Measurements from ENCODE around the gene CXXC4.
A peak's percentile ranks its signal among the peaks of the same experiment; 100 is the strongest.

CXXC4 gene

DNA sequence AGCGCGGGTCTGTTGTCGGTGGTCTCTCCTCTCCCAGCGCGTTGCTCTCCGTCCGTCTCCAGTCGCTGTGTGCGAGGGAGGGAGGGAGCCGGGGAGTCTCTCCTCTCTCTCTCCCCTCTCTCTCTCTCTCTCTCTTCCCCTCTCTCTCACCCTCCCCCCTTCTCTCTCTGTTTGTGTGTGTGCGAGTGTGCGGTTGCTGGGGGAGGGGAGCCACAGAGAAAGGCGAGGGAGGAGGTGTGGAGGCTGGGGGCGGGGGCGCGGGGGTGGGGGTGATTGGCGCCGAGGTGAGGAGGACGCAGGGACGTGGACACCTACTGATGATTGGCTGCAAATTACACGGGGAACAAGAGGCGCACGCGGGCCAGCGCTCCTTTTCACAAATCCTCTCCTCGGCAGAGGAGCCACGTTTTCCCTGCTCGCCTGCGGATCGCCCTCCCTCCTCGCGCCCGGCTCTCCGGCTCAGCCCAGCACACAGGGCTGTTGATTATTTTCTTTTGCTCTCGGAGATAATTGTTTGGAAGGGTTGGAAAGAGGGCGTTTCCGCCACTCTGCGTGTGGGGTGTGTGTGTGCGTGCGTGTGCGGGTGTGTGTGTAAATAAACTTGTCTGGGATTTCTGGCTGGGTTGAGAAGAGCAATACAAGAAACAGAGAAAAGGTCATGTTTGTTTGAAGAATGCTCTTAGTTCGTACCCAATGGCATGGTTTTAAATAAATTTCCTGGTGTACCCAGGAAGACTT lies at the start of gene CXXC4:
Gene CXXC4 (minus strand): TSS at position 73 of the 738 bp plus-strand sequence. CDS start 3,092 bp downstream, outside the sequence.
- peak; percentile 97 for DNase-seq

DNA sequence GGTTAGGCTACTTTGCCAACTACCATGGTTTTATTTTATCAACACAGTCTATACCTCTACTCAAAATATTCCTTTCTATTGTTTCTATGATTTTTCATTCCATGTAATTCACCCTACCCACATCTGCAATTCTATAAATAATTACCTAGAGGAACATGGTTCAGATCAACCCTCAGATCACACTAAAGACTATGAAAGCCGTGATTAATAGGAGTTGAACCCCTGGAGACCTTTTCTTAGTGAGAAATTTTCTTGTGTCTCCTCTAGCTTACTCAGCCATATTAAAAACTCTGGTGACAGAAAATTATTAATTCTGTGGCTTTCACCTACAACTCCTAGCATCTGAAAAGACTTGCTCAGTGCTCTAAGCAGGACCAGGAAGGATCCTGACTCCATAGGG lies 38.5 kb upstream of the CXXC4 start:
- no peak for DNase-seq

DNA sequence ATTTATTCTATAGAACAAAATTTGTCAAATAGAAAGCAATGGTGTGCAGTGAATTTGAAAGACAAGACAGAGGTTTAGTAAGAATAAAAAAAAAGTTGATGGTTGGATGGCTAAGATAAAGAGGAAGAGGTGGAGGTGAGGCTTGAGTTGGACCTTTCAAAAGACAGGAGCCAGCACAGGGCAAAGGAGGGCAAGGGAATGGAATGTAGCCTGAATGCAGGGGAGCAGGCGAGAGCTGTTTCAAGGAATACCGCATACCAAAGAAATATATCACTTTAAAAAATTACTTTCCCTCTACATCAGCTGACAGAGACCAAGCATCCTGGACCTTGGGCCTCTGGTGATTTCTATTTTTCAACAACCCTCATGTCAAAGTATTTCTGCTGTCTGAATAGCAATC lies 38.0 kb upstream of the CXXC4 start:
- DNase-seq, result no peak

DNA sequence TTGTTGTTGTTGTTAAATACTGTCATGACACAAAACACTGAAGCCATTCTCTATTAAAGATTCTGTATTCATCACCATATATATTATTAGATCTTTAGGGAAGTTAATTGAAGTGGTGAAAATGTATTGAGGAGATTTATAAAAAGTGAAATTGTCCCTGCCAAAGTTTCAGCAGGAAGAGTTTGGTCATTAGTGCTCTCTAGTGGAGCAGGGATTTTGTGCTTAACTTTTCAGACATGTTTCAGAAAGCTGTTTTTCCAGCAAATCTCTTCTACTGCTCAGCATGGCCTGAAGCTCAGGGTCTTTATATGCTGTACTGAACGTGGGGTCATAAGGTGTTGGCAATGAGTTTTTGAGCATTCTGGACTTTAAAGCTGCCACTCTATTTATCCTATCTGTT lies 36.7 kb upstream of the CXXC4 start:
- DNase-seq, result peak; percentile 38

DNA sequence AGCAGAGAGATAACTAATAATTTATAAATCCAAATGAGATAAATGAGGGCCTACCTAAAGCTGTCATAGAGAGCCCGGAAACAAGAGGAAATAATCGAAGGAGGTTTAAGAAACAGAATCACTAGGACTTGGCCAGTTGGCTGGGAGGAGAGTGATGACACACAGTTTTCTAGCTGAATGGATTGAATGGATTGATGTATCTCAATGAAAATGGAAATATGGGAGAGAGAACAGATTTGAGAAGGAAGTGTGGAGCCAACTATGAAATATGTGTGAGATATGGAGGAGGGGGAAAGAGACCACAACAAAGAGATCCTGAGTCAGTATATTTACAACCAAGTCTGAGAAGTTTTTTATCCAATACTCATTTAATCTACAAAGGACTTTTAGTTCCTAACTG lies 35.7 kb upstream of the CXXC4 start:
- no peak for DNase-seq

DNA sequence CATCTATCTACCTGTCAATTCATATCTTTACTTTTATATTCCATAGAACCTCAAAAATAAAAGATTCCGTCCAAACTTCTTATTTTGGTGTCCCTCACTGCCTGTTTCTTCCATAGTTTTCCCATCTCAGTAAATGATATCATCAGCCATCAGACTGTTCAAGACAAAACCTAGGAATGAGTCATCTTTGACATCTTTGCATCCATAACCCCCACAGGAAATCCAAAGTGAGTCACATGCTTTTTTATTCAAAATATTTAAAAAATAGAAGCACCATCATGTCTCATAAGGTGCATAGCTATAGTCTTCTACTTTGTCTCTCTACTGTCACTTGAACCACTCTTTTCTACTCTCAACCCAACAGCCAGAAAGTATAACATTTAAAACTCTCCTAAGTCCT lies 29.9 kb upstream of the CXXC4 start:
- no peak for DNase-seq

DNA sequence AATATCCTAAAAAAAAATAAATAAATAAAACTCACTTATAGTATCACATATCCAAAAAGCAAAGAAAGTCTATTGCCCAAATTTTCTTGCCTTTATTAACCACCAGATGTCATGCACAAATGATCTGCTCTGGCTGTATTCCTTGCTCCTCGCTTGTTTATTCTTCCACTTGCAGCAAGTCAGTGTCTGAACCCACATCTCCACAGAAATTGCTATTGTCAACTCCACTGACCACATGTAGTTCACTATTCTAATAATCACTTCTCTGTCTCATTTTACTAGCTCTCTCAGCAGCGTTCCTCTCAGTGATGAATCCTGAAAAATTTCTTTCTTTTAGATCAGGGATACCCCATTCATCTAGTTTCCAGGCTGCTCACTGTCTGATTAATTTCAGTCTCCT lies 29.3 kb upstream of the CXXC4 start:
- DNase-seq, result no peak

DNA sequence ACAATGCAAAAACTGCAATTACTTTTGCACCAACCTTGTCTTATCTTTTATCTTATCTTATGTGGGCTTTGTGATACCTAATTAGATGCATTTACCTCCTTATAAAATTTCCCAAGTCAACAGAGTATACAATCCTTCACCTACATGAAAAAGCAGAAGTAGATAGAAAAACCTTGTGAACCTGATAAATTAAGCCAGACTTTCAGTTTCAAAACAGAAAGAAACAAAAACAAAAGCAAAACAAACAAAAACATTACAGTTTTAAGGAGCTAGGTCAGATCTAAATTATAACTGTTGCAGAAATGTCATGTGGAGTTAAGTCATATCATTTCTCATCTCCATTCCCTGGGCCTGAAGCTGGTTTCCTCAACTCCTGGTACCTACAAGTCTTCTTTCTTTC lies 24.9 kb upstream of the CXXC4 start:
- DNase-seq, result no peak

DNA sequence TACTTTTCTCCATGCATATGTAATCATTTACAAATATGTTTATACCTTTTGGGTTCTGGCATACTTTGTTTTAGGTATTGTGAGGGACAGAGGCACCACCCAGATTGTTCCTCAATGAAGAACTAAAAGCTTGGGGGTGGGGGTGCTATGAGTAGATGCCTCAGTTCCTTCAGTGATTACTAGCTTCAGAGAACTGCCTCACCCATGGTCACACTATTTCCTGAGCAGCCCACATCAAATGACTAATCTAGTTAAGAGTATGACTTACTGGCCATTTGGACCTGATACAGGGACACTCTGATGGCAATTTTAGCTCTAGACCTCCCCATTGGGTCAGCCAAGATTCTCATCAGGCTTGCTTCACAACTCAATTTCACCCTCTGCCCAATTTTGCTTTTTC lies 22.2 kb upstream of the CXXC4 start:
- DNase-seq, result no peak

DNA sequence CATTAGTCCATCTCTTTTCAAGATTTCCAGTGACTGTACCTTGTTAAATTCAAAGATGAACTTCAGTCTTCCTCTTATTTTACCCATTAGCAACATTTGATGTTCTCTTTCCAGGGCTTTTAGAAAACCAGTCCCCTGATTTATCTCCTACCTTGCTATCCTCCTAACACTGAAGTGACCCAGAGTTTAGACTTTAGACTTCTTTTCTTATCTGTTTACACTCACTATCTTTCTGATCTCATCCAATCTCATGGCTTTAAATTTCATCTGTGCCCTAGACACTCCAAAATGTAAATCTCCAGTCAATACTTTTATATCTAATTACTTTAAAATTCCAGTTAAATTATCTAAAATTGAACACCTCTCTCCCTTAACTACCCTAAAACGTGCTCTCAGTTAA lies 13.5 kb upstream of the CXXC4 start:
- no peak for DNase-seq

DNA sequence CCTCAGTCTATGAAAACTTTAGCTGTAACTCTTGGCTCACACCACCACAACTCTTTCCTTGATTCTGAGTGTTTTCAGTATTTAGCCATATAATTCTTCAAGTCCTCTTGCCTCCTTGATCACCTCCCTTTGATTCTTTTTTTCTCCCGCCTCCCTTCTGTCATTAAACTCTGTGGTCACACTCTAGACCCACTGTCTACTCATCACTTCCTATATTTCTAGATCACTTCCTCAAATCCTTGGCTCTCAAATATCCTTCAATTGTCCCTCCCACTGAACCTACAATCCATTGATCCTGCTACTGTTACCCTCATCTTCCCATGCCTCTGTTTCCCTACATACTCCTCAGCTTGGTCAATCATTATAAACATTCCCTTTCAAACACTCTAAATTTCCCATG lies 12.4 kb upstream of the CXXC4 start:
- DNase-seq, result no peak

DNA sequence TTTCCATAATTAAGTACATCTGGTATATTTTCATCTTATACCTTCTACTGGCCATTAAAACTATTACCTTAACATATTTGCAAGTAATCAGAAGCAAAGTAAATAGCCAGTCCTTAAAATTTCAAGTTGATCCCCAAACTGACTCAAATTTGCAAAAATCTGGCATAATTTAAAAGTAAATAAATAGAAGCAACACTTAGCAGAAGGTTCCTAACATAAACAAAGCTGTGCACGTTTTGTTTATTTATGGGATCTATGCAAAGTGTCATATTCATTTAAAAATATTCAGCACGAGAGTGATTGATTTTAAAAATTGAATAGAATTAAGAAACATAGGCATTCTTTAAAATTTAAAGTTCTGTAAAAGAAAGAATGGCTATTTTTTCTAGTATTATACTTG lies 9.8 kb upstream of the CXXC4 start:
- no peak for DNase-seq

DNA sequence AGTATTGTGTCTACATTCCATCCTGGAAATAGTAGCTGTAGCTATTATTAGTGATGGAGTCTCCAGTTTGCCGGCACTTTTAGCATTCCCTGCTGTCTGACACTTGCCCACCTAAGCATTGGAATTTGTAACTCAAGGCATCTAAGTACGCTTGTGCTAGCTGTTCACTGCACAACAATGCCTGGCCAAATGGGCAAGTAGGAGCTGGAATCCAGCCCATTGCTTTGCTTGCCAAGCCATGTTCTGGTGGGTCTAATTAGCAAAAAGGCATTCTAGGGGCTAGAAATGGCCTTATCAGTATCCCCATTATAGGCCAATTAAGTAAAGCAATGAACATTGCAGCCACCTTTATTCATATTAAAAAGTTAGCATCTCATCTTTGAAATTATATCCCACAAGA lies 7.8 kb upstream of the CXXC4 start:
- DNase-seq, result no peak

DNA sequence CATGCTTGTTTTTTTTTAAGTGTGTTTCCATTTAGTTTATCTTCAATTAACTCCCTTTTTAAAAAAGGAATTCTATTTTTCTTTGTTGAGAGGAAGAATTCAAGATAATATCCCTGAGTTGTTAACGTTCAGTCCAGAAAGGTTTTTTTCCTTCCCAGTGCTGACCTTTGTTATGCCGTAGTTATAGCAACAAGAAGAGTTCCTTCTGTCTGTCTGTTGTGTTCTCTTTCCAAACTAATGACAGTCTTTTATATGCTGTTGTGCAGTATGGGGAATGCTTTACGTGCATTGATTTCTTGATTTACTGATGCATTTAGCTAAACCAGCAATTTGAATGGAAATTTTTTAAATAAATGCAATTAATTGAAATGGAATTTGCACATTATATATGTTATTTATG lies 6.6 kb upstream of the CXXC4 start:
- peak; percentile 69 for DNase-seq

DNA sequence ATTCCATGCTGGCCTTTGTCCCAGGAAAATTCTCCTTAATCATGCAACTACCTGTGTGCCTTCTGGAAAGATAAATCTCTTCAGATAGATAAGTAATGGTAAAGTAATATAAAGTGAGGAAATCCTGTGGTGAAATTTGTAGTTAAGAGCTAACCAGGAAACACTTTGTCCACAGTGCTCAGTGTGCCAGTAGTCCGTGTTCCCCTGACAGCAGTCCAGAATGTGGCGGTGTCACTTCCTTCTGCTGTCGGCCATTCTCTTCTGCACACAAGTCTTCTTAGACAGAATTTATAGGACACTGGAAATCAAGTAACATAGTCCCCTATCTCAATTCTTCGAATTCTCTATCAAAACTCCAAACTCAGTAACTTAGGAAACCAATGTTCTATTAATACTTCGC lies 5.7 kb upstream of the CXXC4 start:
- DNase-seq, result peak; percentile 38

DNA sequence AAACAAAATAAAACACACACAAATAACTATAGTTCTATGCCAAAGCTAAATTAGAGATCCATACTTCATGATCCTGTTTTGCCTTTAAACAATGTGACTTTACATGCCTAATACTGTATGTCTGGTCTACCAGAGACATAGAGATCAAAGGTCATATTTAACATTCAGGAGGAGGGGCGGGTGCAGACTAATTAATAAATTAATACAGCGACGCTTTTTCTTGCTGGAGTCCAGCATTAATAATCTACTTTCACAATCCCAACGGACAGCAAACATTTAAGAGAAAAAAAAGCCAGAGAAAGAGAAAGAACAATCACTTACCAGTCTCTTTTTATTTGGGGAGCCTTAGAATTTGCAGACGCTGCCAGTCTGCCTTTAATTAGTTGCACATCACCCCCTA lies 509 bp downstream of the CXXC4 start:
- DNase-seq, result no peak

DNA sequence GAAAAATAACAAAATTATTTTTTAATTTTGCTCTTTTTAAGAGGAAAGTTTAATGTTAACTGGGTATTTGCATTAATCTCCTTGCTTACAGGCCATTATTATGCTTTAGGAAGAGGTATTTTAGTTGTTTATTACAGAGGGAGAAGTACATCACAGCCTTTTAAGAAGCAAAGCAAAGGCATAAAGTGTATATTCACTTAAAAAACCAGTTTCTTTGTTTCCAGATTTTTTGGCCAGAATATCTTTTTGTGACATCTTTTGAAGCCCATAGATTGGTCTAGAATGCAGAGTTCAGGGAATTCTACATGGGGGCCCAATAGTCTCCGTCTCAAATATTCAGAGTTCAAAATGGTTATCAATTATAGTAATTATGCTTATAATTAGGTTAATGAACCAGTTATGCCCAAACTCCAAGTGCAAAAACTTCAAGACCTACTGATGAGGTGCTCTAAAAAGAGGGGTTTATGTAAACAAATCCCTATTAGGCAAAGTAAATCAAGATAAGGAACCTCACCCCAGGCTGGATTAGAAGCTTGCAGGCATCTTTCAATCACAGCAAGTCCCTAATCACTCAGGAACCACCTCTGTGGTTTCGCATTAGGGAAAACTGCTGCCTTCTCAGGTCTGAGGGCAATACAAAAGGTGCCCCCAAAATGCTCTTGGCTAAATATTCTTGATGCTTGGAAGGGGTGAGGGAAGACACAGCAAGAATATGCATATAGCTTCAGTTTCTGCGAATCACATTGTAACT lies 1.4 kb downstream of the CXXC4 start:
- DNase-seq, result peak; percentile 60

DNA sequence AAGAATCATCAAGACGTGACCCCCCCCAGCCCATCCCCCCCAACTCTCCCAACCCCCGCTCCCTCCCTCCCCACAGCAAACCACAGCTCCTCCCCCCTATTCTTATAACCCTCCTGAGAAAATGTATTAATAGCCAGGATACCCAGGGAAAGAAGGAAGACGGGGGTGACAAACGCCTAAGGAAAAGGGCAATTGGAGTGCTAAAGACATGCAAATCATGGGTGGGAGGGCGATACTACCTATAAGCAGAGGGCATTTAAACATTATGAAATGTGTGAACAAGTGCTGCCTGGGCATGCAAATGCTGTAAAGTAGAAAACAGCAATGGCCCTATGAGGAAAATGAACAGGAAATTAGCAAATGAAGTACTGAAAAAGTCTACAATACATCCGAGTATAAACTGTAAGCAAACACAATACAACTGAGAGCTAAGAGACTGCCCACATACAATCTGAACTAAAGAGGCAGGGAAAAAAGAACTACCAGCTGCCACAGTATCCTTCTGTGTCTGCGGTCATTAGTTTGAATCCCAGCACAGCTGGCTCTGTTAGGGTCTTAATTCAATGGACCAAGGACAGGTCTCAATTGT lies 2.4 kb downstream of the CXXC4 start:
- DNase-seq, result peak; percentile 80

DNA sequence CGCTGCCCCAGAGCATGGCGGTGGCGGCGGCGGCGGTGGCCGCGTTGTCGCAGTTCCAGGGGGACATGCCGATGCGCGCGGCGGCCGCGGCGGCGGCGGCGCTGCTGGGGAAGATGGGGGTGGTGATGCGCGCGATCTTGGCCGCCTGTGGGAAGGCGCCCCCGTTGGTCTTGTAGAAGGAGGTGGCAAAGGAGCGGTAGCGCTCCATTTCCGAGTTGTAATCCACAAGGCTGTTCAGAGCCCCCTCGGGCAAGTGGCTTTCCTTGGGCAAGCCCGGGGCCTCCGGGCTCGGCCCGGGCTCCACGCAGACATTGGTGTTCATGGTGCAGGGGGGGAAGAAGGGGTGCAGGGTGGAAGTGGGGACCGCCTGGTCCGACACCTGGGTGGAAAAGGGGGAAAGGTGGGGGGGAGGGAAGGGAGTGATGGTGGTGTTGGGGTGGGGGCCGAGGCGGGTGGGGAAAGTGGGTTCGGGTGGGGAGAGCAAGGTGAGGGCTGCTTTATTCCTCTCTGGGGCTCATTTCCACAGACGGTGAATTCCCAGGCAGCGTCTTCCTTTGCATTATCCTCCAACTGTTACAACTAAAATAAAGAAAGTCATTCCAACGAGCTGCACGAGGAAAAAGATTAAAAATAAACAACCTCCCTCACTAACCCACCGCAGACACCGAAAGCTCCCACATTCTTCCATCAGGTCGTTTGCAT lies 3.1 kb downstream of the CXXC4 start:
- DNase-seq, result peak; percentile 83

DNA sequence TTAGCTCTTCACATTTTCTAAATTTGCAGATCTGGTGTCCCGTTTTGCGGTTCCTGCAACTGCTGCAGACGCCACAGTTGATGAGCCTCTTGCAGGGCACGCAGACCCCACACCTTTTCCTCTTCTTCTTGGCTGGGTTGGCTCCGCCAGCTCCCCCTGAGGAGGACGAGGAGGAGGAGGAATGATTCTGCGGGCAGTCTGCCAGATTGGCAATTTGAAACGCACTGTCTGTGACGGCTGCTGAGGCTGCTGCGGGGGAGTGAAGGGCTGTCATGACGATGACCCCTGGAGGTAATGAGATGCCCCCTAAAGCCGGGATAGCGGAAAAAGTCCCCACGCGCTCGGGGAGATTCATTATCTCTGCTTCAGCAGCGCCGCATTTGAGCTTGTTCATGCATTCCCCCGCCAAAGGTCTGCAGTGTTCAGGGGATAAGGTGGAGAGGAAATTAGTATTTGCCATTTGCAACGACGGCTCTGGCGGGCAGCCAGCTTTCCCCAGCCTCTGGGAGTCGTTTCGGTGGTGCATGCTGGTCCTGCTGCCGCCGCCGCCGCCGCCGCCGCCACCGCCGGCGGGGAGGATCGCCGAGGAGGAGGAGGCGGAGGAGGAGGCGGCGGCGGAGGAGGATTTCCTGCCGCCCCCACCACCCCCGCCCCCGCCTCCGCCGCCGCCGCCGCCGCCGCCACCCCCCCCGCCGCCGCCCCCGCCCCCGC lies 3.8 kb downstream of the CXXC4 start:
- peak; percentile 96 for DNase-seq

DNA sequence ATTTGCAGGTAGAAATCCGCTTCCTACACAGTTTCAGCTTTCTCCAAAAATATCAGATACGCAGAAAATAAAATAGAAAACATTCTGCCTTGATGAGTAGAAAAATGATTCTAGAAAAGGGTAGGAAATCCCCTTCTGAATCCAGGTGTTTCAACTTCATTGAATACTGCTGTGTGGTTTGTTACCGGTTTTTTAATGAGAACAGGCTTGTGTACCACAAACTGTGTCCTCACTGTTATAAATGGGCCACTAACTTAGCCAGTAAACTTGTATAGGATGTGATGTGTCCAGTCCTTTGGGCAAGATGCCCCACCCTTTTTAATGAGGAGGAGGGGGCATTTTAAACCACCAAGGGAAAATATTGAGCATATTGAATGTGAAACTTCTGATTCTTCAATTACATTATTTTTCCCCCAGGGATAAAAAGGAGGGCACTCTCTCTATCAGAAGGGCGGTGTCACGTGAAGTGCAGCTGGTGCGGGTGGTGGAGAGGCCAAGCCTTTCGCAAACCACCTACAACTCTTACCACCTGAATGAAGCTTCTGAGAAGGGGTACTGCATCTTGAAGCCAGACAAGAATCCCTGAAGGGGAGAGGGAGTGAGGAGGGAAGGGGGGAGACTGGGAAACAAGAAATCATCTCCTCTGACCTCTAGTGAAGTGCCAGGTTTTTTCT lies 4.5 kb downstream of the CXXC4 start:
- no peak for DNase-seq

DNA sequence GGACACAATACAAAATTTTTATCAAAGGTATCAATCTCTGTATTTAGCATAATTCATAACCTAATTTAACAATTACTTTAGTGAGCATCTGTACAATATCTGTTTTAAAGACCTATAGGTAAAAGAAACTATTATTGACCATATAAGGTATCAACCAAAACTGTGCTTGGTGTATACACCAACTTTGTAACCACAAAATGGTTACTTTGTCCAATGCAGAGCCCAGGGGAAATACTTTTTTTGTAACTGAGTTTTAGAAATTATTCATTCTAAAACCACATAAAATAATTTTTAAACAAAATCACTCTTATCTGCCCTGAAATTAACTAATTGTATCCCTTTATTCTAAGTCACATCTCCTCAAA lies 5.0 kb downstream of the CXXC4 start:
- DNase-seq, result no peak

Measured in eye (tissue), 1 donor.